Left cardiac atrium (tissue), 4 donors: ENCODE data around the gene PLXDC1. TPM values are rescaled to one million over a fixed set of nuclear protein-coding genes. Genes with fewer than 3 reads are reported as not detected.
A peak's percentile ranks its signal among the peaks of the same experiment; 100 is the strongest.

Experiments used
- ATAC-seq, 2 donors: fragments of 200-7000 bp; cut with Tn5 transposase; one replicate each; pipeline ENCODE4 v1.9.1; 2020; ENCODE audit warnings: mild to moderate bottlenecking in 2 of 2, moderate library complexity in 2 of 2
- DNase-seq: peaks from one replicate; pipeline ENCODE4 v3.0.0-alpha.2; 2020
- intact Hi-C, 2 donors: fragments of 100-400 bp; cut with DNase I; formaldehyde crosslinking; loops; one replicate each; pipeline versions ENCODE4 v1.14.1 to v1.15.1; 2022 to 2023
- total RNA-seq, 2 donors: library from RNA; stranded (reverse); fragmentation: NEBNext Ultra II Directional; extraction: Animal tissue kit (Norgen Biotek cat#: 25700); gene quantifications; one replicate each; pipeline ENCODE4 v1.2.1, GENCODE V29; 2021
- donor health status: DM: no; HTN: yes; CAD: no.
- donor health status: DM: no; HTN: yes; CAD: no; lungs with severe emphysema.
- donor health status: DM: yes; HTN: yes; CAD: no.
- donor health status: Dilated cardiomyopathy.

The PLXDC1 gene
- total RNA-seq, 2 donors from 2014 or later, result 7.6 to 18.0 TPM

DNA sequence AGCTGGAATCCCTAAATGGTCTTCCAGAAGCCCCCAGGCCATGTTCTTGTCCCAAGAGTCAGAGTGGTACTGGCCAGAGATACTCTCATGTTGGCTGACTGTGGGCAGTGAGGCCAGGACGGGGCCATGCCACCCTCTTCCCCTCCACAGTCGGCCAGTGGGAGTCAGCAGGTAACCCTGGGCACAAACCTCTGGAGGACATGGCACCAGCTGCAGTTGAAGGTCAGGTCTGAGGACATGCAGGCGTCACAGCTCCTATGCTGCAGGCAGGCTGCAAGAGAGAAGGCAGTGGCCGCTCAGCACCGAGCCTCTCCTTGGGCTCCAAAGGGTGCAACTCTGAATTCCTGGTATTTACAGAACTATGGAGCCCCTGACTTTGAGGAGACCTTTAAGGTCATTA is 68.2 kb downstream of the PLXDC1 start:
- ATAC-seq, result no peak
- intact Hi-C loops, result loop anchor here in 1 of 2 donors (10.0 kb wide), 1 partner anchor 52 kb away; no protein-coding TSS in a partner anchor
- no peak for DNase-seq

DNA sequence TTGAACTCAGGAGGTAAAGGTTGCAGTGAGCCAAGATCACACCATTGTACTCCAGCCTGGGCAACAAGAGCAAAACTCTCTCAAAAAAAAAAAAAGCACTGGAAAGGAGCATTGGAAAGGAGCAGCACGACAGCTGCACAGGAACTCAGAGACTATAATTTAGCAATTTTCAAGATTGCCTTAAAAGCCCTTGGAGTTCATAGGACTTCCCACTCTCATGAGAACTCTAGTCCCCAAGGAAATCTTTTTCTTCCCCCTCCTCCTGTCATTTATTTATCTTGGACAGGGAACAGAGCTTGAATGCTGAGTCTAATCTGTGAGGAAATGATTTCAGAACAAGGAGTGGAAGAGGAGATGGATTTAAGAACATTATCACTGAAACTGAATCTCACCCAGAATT is 69.0 kb downstream of the PLXDC1 start:
- ATAC-seq (peak; percentile 66 to 78), DNase-seq (no peak)
- intact Hi-C loops, result loop anchor here in 1 of 2 donors (10.0 kb wide), 1 partner anchor 52 kb away; no protein-coding TSS in a partner anchor

- no peak for ATAC-seq
These were observed 69.6 kb downstream of the PLXDC1 start for GRCh38 chr17:39081851-39082250.

DNA sequence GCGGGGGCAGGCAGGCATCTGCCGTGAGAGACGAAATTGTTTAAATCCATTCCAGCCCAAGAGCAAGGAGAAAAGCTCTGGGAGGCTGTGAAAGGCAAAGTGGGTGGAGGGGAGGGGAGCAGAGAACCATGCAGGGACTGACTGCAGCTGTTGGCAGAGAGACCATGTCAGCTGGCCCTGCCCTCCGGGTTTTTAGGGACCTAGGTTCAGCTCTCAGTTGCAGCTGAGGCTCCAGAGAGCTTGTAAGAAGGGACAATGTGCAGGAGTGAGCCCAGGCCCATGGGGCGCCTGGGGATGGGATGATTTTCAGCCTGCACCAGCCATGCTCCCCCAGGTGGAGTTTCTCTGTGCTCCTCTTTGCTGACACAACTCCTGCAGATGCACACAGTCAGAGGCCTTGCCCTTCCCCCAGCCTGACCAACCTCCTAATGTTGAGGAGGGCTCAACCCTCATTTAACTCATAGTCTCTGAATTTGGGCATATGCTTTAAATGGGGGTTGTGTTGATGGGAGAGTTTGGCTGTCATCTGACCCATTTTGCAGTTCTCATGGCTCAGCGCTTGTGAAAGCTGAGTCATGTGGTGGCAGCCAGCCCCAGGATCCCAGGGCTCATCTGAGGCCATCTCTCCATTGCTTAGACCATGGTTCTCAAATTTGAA is 70.9 kb downstream of the PLXDC1 start:
- peak; percentile 58 for DNase-seq
- peak; percentile 54 to 60 for ATAC-seq
- intact Hi-C loops, result loop anchor here in 1 of 2 donors (10.0 kb wide), 1 partner anchor 54 kb away; no protein-coding TSS in a partner anchor

More at GRCh38 chr17:39081851-39082250, 69.6 kb downstream of the PLXDC1 start:
- intact Hi-C loops, result loop anchor here in 1 of 2 donors (10.0 kb wide), 1 partner anchor 53 kb away; no protein-coding TSS in a partner anchor
- no peak for DNase-seq

DNA sequence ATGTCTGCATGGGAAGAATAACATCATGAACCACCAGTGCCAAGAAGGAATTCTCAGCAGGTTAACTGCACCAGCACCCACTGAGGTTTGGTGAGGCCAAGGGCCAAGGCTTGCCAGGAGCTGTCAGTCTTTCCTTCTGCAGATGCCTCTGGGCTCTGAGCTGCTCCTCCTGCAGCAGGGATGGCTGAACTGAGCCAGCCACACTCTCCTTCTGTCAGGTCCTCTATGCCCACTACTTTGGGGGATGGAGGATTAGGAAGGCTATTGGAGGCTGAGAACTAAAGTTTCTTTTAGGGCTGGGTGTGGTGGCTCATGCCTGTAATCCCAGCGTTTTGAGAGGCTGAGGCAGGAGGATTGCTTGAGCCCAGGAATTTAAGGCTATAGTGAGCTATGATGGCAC is 71.6 kb downstream of the PLXDC1 start:
- DNase-seq (no peak), ATAC-seq (no peak)
- intact Hi-C loops, result loop anchor here (10.0 kb wide), 2 partner anchors 55 to 65 kb away; no protein-coding TSS in a partner anchor

GRCh38 chr17:39077866-39078265 is 73.6 kb downstream of the PLXDC1 start:
- ATAC-seq (no peak), DNase-seq (no peak)
- intact Hi-C loops, result loop anchor here in 1 of 2 donors (10.0 kb wide), 1 partner anchor 67 kb away; no protein-coding TSS in a partner anchor

DNA sequence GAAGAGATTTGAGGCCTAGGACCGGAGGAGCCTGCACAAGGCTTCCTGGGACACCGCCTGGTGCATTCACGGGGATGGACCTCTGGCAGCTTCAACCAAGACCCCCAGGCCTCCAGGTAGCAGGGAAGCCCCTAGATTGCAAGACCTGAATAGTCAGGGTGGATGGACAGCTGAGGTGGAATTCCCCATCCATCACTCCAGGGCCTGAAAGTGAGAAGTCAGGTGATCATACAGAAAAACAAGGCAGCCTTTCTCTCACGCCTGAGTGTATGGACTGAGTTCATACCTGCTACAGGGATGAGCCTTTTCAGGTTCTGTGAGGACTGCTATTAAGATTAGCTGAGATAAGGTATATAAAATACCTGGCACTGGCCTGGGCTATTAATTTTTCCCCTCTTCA is 74.2 kb downstream of the PLXDC1 start:
- no peak for DNase-seq
- intact Hi-C loops, result loop anchor here in 1 of 2 donors (10.0 kb wide), 1 partner anchor 68 kb away; no protein-coding TSS in a partner anchor
- no peak for ATAC-seq

GRCh38 chr17:39074676-39075075 is 76.8 kb downstream of the PLXDC1 start:
- DNase-seq, result no peak
- intact Hi-C loops, result loop anchor here in 1 of 2 donors (10.0 kb wide), 1 partner anchor 70 kb away; no protein-coding TSS in a partner anchor
- ATAC-seq, result no peak

- no peak for ATAC-seq
- DNase-seq, result no peak
- intact Hi-C loops, result loop anchor here in 1 of 2 donors (10.0 kb wide), 1 partner anchor 71 kb away; no protein-coding TSS in a partner anchor
These were observed 77.5 kb downstream of the PLXDC1 start for GRCh38 chr17:39073916-39074315.

GRCh38 chr17:39073353-39073752 is 78.1 kb downstream of the PLXDC1 start:
- intact Hi-C loops, result loop anchor here in 1 of 2 donors (10.0 kb wide), 1 partner anchor 71 kb away; no protein-coding TSS in a partner anchor
- DNase-seq, result no peak
- no peak for ATAC-seq

GRCh38 chr17:39071573-39071972 is 79.9 kb downstream of the PLXDC1 start:
- intact Hi-C loops, result loop anchor here in 1 of 2 donors (10.0 kb wide), 1 partner anchor 73 kb away; no protein-coding TSS in a partner anchor
- no peak for DNase-seq
- ATAC-seq, result no peak

DNA sequence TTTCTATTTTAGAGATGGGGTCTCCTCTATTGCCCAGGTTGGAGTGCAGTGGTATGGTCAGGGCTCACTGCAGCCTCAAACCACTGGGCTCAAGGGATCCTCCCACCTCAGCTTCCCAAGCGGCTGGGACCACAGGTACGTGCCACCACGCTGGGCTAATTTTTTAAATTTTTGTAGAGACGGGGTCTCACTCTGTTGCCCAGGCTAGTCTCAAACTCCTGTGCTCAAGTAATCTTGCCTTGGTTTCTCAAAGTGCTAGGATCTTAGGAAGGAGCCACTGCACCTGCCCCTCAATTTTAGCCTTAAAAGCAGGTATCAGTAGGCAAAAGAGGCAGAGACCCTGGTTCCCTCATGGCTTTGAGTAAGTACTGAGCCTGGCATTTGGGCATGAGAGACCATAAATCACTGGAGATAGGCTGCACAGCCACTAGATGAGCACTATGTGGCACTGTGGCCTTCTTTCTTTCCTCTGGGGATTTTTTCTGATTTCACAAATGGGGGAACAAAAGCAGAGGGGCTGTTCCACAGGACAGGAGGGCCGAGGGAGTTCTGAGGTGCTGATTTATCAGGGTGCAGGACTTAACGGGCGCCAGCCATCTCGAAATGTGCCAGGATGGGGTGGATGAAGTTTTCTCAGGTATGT is 82.2 kb downstream of the PLXDC1 start:
- peak; percentile 54 to 81 for ATAC-seq
- intact Hi-C loops, result loop anchor here in 1 of 2 donors (5.0 kb wide), 1 partner anchor 83 kb away; the partner anchor contains the start of gene PLXDC1
- DNase-seq, result no peak

DNA sequence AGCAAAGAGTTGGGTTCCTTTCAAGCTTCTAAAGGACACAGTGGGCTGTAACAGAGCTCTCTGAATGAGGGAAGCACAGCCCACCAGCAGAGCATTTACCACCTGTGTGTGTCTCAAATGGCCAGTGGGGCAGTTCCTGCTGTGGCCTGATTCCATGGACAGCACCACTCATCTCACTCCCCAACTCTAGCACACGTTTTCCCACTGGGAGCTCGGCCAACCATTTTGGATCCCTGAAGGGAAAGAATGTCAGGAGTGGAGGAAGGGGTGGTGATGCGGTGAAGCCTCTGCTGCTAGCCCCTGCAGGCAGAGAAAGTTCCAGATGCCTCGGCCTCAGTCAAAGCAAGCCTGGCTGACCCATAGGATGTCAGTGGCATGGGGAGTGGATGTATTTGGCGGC is 86.6 kb downstream of the PLXDC1 start:
- no peak for DNase-seq
- ATAC-seq, result no peak
- intact Hi-C loops, result loop anchor here in 1 of 2 donors (5.0 kb wide), 1 partner anchor 87 kb away; the partner anchor contains the start of gene PLXDC1

GRCh38 chr17:39064374-39064773 is 87.1 kb downstream of the PLXDC1 start:
- ATAC-seq, result peak in 1 of 2 donors; percentile 63
- DNase-seq, result no peak
- intact Hi-C loops, result no loop called here

DNA sequence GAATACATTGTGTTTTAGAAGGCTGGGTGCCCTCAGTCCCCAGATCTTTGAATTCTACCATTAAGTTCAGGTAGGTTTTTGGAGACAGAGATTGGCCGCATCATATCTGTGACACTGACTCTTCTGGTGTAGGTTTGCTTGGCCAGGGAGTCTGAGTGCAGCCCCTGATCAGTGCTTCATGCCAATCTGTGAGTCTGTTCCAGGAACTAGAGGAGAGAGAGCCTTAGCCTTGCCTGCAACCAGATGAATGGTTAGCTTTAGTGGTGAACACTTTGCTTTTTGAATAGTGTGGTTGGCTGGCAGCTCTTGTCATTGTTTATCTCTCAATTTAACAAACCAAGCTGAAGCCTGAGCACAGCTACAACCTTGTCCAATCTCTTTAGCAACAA is 87.8 kb downstream of the PLXDC1 start:
- ATAC-seq (peak; percentile 11 to 48), DNase-seq (no peak)
- intact Hi-C loops, result no loop called here

- ATAC-seq (peak; percentile 45 to 64), DNase-seq (no peak)
- intact Hi-C loops, result no loop called here
These were observed 88.4 kb downstream of the PLXDC1 start for GRCh38 chr17:39062846-39063680.

DNA sequence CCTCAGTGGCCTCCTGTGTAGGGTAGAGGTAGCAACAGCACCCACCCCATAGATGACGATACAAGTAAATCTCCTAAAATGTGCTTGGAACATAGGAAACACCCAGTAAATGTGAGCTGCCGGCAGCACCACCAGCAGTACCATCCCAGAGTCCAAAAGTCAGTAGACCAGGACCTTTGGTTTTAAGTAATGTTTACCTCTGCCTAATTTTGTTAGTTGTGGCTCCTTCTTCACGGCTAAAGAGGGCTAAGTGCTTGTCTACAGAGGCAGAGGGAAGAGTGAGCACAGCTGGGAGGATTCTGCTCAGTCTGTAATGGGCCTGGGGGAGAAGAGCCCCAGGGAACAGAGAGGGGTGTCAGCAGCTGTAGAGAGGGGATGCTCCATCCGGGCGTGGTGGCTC is 92.9 kb downstream of the PLXDC1 start:
- intact Hi-C loops, result no loop called here
- ATAC-seq (no peak), DNase-seq (no peak)

DNA sequence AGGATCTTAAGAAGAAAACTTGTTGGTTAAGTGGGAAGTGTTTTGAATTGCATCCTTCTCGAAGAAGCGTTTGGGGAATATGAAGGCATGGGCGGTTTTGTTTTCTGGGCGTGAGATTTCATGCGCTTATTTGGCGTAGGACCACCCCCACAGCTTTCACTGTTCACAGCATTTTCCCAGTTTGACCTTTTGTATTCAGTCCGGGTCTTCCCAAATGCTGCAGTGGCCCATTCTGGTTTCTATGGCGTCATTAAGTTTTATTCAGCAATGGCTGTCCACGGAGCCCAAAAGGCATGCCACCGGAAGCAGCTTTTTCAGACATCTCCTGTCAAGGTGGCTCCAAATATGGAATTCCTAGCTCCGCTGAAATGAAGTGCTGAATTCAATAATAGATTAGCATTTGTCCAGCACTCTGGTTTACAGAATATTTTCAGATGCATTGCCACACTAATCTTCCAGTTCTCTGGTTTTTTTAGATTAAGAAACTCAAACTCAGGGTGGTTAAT is 93.7 kb downstream of the PLXDC1 start:
- DNase-seq (no peak), ATAC-seq (no peak)
- intact Hi-C loops, result no loop called here
